SK-N-SH treated with all-trans-retinoic acid at 6 μM for 48 hours (cell line): ENCODE measurements around the gene ARL10.

Experiments used
- GLIS3 ChIP-seq: fragments of 250-450 bp; sonication (Bioruptor Pico); IDR thresholded peaks from 2 replicates; pipeline ENCODE4 v1.5.0; 2020; ENCODE audit warnings: mild to moderate bottlenecking, moderate library complexity
- PATZ1 ChIP-seq: fragments of 250-450 bp; sonication (Bioruptor Pico); IDR thresholded peaks from 2 replicates; pipeline ENCODE4 v1.8.0; 2020; ENCODE audit warnings: mild to moderate bottlenecking, moderate library complexity, borderline replicate concordance
- ZC3H10 ChIP-seq: fragments of 250-450 bp; sonication (Bioruptor Pico); IDR thresholded peaks from 2 replicates; pipeline ENCODE4 v1.5.1; 2021; ENCODE audit warnings: mild to moderate bottlenecking, moderate library complexity
- ZNF70 ChIP-seq: fragments of 450-650 bp; formaldehyde crosslinking; IDR thresholded peaks from 2 replicates; pipeline ENCODE4 v1.5.0; 2020; ENCODE audit warnings: mild to moderate bottlenecking, moderate library complexity

- TF ChIP-seq GLIS3 (CRISPR knock-in tag) = no peak
- TF ChIP-seq PATZ1 = no peak
- no peak for TF ChIP-seq ZNF70 (CRISPR knock-in tag)
- no peak for TF ChIP-seq ZC3H10
These were observed 11.8 kb upstream of the ARL10 start for GRCh38 chr5:176353533-176353932.
